HepG2 (cell line): ENCODE measurements around the gene SEPHS2. TPM values are rescaled to one million over a fixed set of nuclear protein-coding genes. Genes with fewer than 3 reads are reported as not detected.

Experiments
- HDAC1 ChIP-seq: sonication (generic); formaldehyde crosslinking; IDR thresholded peaks from 2 replicates; pipeline ENCODE4 v1.5.1; 2020; ENCODE audit warnings: mild to moderate bottlenecking, missing genetic modification reagents
- HOXA5 ChIP-seq: sonication (generic); formaldehyde crosslinking; IDR thresholded peaks from 2 replicates; pipeline ENCODE4 v1.4.0; 2020; ENCODE audit warnings: missing genetic modification reagents
- LBX2 ChIP-seq: sonication (generic); formaldehyde crosslinking; IDR thresholded peaks from 2 replicates; pipeline ENCODE4 v1.5.0; 2020; ENCODE audit warnings: missing genetic modification reagents, mild to moderate bottlenecking, borderline replicate concordance
- MBNL3 ChIP-seq: fragments of 250-450 bp; sonication (Bioruptor Pico); conservative IDR thresholded peaks from 2 replicates; pipeline ENCODE4 v1.8.0; 2022; ENCODE audit warnings: mild to moderate bottlenecking, inconsistent platforms
- NCOA5 ChIP-seq: sonication (generic); formaldehyde crosslinking; IDR thresholded peaks from 2 replicates; pipeline ENCODE4 v1.4.0; 2020; ENCODE audit warnings: missing genetic modification reagents
- PRDM4 ChIP-seq: sonication (generic); formaldehyde crosslinking; IDR thresholded peaks from 2 replicates; pipeline ENCODE4 v1.9.0; 2021; ENCODE audit warnings: missing genetic modification reagents, borderline replicate concordance
- RFXANK ChIP-seq: IDR thresholded peaks from 2 replicates; pipeline ENCODE4 v1.6.1; 2016
- RFXAP ChIP-seq: sonication (generic); formaldehyde crosslinking; IDR thresholded peaks from 2 replicates; pipeline ENCODE4 v1.4.0; 2020; ENCODE audit warnings: missing genetic modification reagents, borderline replicate concordance
- SNAPC2 ChIP-seq: sonication (generic); formaldehyde crosslinking; IDR thresholded peaks from 2 replicates; pipeline ENCODE4 v1.8.1; 2022; ENCODE audit warnings: mild to moderate bottlenecking, missing genetic modification reagents
- SOX6 ChIP-seq, 2 experiments: fragments of 450-650 bp in 1 of 2; sonication (generic) in 1 of 2; formaldehyde crosslinking in 1 of 2; IDR thresholded peaks; 2 replicates each; pipeline versions ENCODE4 v1.4.0 to v1.6.1; 2017 to 2020; ENCODE audit warnings: antibody characterized with exemption in 1 of 2, mild to moderate bottlenecking in 1 of 2, missing genetic modification reagents in 1 of 2
- U2AF2 ChIP-seq: fragments of 200-400 bp; formaldehyde crosslinking; IDR thresholded peaks from 2 replicates; pipeline ENCODE4 v1.6.1; 2017; ENCODE audit warnings: low read depth, mild to moderate bottlenecking, low read length
- ZFP36L2 ChIP-seq: sonication (generic); formaldehyde crosslinking; IDR thresholded peaks from 2 replicates; pipeline ENCODE4 v1.4.0; 2020; ENCODE audit warnings: missing genetic modification reagents
- ZMAT3 ChIP-seq: sonication (generic); formaldehyde crosslinking; conservative IDR thresholded peaks from 2 replicates; pipeline ENCODE4 v1.7.0; 2021; ENCODE audit warnings: missing genetic modification reagents
- ZNF10 ChIP-seq: sonication (generic); formaldehyde crosslinking; IDR thresholded peaks from 2 replicates; pipeline ENCODE4 v1.4.0; 2020; ENCODE audit warnings: mild to moderate bottlenecking, low read depth, missing genetic modification reagents, borderline replicate concordance
- ZNF138 ChIP-seq: sonication (generic); formaldehyde crosslinking; IDR thresholded peaks from 2 replicates; pipeline ENCODE4 v1.5.0; 2020; ENCODE audit warnings: mild to moderate bottlenecking, low read depth, missing genetic modification reagents
- ZNF326 ChIP-seq: sonication (generic); formaldehyde crosslinking; IDR thresholded peaks from 2 replicates; pipeline ENCODE4 v1.4.0; 2020; ENCODE audit warnings: missing genetic modification reagents, borderline replicate concordance
- ZNF510 ChIP-seq: sonication (generic); formaldehyde crosslinking; IDR thresholded peaks from 2 replicates; pipeline ENCODE4 v1.4.0; 2020; ENCODE audit warnings: low read depth, mild to moderate bottlenecking, missing genetic modification reagents
- ZNF609 ChIP-seq: sonication (generic); formaldehyde crosslinking; IDR thresholded peaks from 2 replicates; pipeline ENCODE4 v1.4.0; 2020; ENCODE audit warnings: mild to moderate bottlenecking, missing genetic modification reagents, borderline replicate concordance
- ZNF781 ChIP-seq: sonication (generic); formaldehyde crosslinking; IDR thresholded peaks from 2 replicates; pipeline ENCODE4 v1.5.1; 2020; ENCODE audit warnings: borderline replicate concordance, mild to moderate bottlenecking, missing genetic modification reagents; ENCODE audit errors: not compliant biosample characterization
- ZNF891 ChIP-seq: sonication (generic); formaldehyde crosslinking; IDR thresholded peaks from 2 replicates; pipeline ENCODE4 v1.5.0; 2020; ENCODE audit warnings: mild to moderate bottlenecking, missing genetic modification reagents
- polyA plus RNA-seq, 8 experiments: library from polyadenylated mRNA; depleted of rRNA in 3 of 8; stranded (reverse) in 7 of 8; unstranded in 1 of 8; fragments of >200 nt; fragmentation: Illumina TruSeq in 4 of 8; extraction: Trizol in 4 of 8; gene quantifications; 2 replicates each; pipeline versions ENCODE4 v1.2.1 to v1.2.3, GENCODE V29; 2011 to 2016; ENCODE audit warnings: low read depth in 4 of 8, missing spikeins in 1 of 8, mixed read lengths in 1 of 8; ENCODE audit not compliant: insufficient read depth in 1 of 8
- total RNA-seq, 5 experiments: library from RNA; depleted of rRNA; stranded (reverse); fragments of >200 nt; fragmentation: Illumina TruSeq; extraction: Trizol; gene quantifications; 2 replicates each; pipeline ENCODE4 v1.2.3, GENCODE V29; 2016; ENCODE audit warnings: low read depth in 1 of 5
- TF ChIP-seq, protein P1 (sequence below): sonication (generic); formaldehyde crosslinking; IDR thresholded peaks from 2 replicates; pipeline ENCODE4 v1.8.1; 2023; ENCODE audit warnings: missing genetic modification reagents, mild to moderate bottlenecking, borderline replicate concordance

SEPHS2 gene
- total and polyA plus RNA-seq, 2 of the 13 experiments (the other 11 are each of a cell fraction or from before 2014, with no cell fraction given) = 20.7 to 127 TPM

DNA sequence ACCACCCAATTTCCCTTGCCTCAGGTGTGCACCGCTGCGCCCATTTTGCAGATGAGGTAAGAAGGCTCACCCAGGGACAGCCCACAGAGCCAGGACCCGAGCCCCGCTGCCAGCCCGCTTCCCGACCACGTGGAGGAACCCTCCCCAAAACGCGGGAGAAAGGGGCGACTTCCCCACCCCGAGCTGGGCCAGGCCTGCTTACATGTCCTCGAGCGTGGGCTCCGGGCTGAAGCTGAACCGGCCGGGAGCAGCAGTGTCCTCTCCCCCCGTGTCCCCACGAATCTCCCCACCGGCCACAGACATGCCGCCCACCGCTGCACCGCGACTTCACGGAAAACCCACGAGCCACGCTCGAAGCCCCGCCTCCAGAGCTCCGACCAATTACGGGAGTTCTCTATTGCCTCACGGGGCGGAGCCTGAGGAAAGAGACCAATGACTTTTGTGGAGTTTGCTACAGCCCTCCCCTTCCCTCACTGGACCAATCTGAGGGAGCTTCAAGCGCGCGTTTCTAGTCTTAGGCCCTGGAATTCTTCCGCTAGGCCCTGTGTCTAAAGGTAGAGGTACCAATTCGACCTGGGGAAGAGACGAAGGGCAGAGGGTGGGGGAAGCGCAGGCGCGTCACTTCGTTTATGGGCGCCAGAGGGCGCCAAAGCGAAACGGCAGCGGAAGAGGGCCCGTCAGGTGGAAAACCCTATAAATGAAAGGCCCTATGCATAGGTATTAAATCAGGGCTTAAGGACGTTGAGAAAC, 15.8 kb downstream of the SEPHS2 start, which contains the start of gene DCTPP1 (continued):
- TF ChIP-seq ZNF326 (CRISPR knock-in tag) (no peak), HOXA5 (CRISPR knock-in tag) (peak; percentile 70; the same call in 1 of the 2 replicates), ZMAT3 (CRISPR knock-in tag) (peak; percentile 30; the same call in 1 of the 2 replicates), SOX6 (IDR thresholded peaks at IDR 0.05) (no peak), SOX6 (CRISPR knock-in tag; IDR thresholded peaks at IDR 0.05) (peak; percentile 72), ZNF510 (CRISPR knock-in tag) (peak; percentile 26), SNAPC2 (CRISPR knock-in tag) (peak; percentile 98), HDAC1 (CRISPR knock-in tag) (peak; percentile 77), ZNF138 (CRISPR knock-in tag) (peak; percentile 69; the same call in 1 of the 2 replicates), RFXANK (CRISPR knock-in tag) (peak; percentile 77; the same call in 1 of the 2 replicates), MBNL3 (CRISPR knock-in tag) (no peak), ZNF891 (CRISPR knock-in tag) (peak; percentile 57; the same call in 1 of the 2 replicates), NCOA5 (no peak), U2AF2 (no peak), ZNF781 (CRISPR knock-in tag) (peak; percentile 55), PRDM4 (CRISPR knock-in tag) (0 out of 2 replicates have a peak, but pooled peaks have one; percentile 70), ZFP36L2 (CRISPR knock-in tag) (no peak; the same call in 1 of the 2 replicates), LBX2 (peak; percentile 55; the same call in 1 of the 2 replicates), RFXAP (peak; percentile 91), ZNF10 (CRISPR knock-in tag) (no peak), ZNF609 (peak; percentile 56; the same call in 1 of the 2 replicates)
- TF ChIP-seq, protein P1, sequence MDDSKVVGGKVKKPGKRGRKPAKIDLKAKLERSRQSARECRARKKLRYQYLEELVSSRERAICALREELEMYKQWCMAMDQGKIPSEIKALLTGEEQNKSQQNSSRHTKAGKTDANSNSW = no peak; the same call in 1 of the 2 replicates
